CD4-positive, alpha-beta T cell treated with Interleukin-17A for 4 hours (primary cell): ENCODE results near the gene TDRD9.

Experiments
- DNase-seq: peaks from one replicate; pipeline ENCODE4 v3.0.0-alpha.2; 2020; ENCODE audit warnings: mixed read lengths

Gene TDRD9

GRCh38 chr14:104076743-104077142, 148.5 kb downstream of the TDRD9 start:
- DNase-seq = no peak

- peak; percentile 87 for DNase-seq
Observed at GRCh38 chr14:104078031-104078455, 149.8 kb downstream of the TDRD9 start.

GRCh38 chr14:104080376-104081260, 152.4 kb downstream of the TDRD9 start:
- no peak for DNase-seq

- no peak for DNase-seq
Observed at GRCh38 chr14:104081261-104081835, 153.1 kb downstream of the TDRD9 start.

- DNase-seq = no peak
Observed at GRCh38 chr14:104081951-104082464, 153.8 kb downstream of the TDRD9 start.

- no peak for DNase-seq
Observed at GRCh38 chr14:104082807-104083206, 154.6 kb downstream of the TDRD9 start.

GRCh38 chr14:104084251-104085002, 156.2 kb downstream of the TDRD9 start:
- no peak for DNase-seq

GRCh38 chr14:104085032-104085888, 157.0 kb downstream of the TDRD9 start, which contains the start of gene ASPG:
Gene ASPG, plus strand, starts transcription at chr14:104085700. Its CDS starts 71 bp downstream, at chr14:104085771.
- peak; percentile 49 for DNase-seq

- no peak for DNase-seq
Observed at GRCh38 chr14:104085889-104086201, 157.6 kb downstream of the TDRD9 start.

- DNase-seq = no peak
Observed at GRCh38 chr14:104086210-104086660, 158.0 kb downstream of the TDRD9 start.

GRCh38 chr14:104086661-104087461, 158.6 kb downstream of the TDRD9 start:
- DNase-seq = no peak

GRCh38 chr14:104087505-104087904, 159.2 kb downstream of the TDRD9 start:
- no peak for DNase-seq

GRCh38 chr14:104087981-104088850, 160.0 kb downstream of the TDRD9 start:
- no peak for DNase-seq

GRCh38 chr14:104090071-104090748, 162.0 kb downstream of the TDRD9 start:
- no peak for DNase-seq

- DNase-seq = no peak
Observed at GRCh38 chr14:104091061-104091926, 163.0 kb downstream of the TDRD9 start.

- no peak for DNase-seq
Observed at GRCh38 chr14:104091927-104092771, 163.9 kb downstream of the TDRD9 start.

GRCh38 chr14:104092931-104093365, 164.7 kb downstream of the TDRD9 start:
- no peak for DNase-seq
